HG03066 (cell line): ENCODE data around the gene PRDM16.

Source experiments
- ATAC-seq: cut with Tn5 transposase; IDR thresholded peaks from one replicate; pipeline ENCODE4 v1.9.1; 2021; ENCODE audit warnings: low read depth; ENCODE audit not compliant: unreplicated experiment

Gene PRDM16

GRCh38 chr1:3433596-3434320 lies 364.8 kb downstream of the PRDM16 start:
- ATAC-seq, result no peak

DNA sequence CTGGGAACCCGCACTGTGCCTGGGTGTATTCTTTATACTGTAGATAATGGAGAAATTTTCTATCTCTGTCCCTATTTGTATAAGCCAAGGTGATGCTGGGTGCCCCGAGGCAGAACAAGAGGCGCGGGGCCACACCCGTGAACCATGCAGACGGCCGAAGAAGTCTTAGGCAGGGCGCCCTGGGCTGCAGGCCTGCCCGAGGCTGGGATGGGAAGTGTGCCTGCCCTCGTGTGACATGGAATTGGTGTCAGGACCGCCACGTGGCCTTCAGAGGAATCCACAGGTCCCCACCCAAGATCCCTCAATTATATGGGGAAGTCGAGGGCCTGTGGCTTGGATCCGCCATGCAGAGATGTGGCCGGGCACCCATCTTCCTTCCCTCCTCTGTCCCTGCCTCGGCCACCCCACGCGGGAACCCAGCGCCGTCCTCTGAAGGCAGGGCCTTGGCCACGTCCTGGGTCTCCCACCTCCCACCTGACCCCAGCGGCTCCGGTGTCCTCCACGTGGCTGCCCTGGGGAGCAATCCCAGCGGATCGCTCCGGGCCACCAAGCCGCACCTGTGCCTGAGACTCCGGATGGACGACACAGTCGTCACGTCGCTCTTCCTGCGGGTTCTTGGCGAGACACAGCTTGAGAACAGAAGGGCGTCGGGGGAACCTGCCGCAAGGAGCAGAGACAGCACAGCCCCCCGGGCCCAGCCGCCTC lies 365.6 kb downstream of the PRDM16 start:
- ATAC-seq, result no peak

- ATAC-seq, result no peak
Measured at GRCh38 chr1:3435666-3436065, 366.7 kb downstream of the PRDM16 start.

GRCh38 chr1:3436451-3436850 lies 367.4 kb downstream of the PRDM16 start:
- ATAC-seq, result no peak

DNA sequence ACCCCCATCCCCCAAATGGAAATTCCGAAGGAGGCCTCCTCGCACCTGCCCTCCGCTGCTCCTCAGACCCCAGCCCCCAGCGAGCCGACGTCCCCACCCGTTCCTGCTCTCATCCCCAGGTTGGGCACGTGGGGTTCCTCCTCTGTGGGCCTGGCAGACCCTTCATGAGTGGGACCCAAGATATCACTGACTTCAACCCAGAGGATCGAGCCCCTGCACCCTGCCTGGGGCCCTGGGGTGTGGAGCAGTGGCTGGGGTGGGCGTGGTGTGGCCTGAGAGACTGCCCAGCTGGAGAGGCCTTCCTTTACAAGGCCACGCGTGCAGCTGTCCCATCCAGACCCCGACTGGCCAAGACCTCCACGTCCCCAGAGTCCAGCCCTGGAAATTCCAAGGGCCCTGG lies 367.9 kb downstream of the PRDM16 start:
- ATAC-seq, result no peak

- ATAC-seq, result no peak
Measured at GRCh38 chr1:3438661-3439180, 369.7 kb downstream of the PRDM16 start.

DNA sequence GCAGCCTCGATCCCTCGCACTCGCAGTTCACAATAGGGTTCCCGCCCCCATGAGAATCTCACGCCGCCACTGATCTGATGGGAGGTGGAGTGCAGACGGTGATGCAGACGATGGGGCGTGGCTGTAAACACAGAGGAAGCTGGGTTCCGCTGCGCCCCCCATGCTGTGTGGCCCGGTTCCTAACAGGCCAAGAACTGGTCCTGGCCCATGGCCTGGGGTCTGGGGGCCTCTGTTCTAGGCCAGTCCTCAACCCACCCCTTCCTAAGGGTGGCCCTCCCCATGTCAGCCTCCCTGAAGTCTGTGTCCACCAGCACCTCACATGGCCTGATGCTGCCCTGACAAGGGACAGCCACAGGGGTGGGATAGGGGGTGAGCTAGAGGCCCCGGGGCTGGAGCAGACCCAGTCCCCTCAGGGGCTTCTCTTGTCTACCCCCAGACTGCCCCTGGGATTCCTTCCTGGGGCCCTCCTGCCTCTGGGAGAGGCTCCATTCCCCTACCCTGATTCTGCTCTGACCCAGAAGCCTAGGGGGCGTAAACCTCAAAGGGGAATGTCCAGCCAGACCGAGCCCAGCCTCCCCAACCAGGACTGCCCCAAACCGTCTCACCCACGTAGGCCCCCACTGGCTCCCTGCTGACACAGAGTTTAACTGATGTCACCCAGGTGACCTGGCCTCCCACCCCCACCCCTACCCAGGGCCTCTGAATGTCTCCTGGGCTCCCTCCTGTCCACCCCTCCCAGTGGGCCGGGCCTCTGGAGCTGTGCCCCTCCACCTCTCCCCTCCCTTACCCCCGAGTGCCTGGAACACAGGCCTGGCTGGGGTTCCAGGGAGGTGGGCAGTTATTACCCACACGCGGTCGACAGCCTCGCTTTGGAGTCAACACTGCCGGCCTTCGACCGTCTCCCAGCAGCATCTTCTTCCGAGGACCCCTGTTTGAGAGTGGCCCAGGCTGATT lies 370.6 kb downstream of the PRDM16 start:
- ATAC-seq, result no peak

DNA sequence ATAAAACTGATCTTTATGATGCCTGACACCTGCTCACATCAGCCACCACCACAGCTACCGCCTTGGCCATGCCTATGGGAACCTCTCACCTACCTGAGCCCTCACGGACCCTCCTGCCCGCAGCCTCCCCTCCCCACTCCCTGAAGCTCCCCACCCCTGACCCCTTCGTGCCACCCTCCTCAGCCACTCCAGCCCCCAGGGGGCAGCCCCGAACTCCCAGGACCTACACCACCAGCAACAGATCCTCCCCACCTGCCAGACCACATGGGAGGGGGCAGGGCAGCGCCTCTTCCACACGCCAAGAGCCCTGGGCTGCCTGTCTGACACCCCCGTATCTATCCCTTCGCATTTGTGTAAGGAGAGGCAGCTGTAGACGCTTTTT lies 371.3 kb downstream of the PRDM16 start:
- no peak for ATAC-seq

DNA sequence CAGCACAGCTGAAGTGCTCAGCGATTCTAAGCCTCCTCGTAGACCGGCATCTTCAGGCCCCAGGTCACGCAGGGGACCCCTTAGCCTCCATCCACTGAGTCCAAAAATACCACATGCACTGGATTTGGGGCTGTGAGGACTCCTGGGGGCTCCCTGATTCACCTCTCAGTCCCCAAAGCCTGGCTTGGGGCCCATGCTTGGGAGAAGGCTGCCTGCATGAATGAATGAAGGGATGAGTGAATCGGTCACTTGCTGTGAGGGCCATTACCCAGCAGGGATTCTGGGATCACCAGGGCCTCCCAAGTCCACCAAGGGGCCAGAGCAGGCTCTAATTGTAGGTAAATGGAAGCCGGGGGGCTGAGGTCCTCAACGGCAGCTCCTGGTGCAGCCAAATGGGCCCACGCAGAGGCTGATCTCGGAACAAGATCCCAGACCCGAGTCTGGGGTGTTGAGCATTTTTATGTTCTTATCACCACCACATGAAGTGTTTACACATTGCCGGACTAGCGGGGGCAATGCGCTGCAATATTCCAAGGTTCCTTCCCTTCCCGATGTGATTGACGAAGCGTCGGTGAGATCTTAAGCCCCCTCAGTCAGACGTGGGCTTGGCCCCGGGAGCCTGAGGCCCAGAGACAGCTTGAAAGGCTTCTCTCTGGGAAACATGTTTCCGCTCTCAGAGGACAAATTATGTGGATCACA lies 371.9 kb downstream of the PRDM16 start:
- ATAC-seq, result no peak

GRCh38 chr1:3441410-3441847 lies 372.4 kb downstream of the PRDM16 start:
- no peak for ATAC-seq

- no peak for ATAC-seq
Measured at GRCh38 chr1:3441880-3442279, 372.9 kb downstream of the PRDM16 start.

DNA sequence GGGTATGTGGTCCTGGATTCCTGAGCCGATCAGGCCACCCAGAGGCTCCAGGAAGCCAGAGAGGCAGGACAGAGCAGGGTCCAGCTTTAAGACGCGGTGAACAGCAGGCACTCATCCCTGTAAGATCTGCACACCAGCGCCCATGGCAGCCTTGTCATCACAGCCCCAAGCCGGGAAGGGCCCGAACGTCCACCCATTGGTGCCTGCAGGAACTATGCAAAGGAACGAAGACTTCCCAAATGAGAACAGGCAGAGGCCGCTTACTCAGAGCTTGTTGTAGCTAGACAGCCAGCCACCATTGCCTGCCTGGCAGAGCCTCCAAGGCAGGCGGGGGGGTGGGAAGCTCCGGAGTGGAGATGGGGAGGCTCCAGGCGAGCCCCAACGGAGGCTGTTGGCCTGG lies 373.3 kb downstream of the PRDM16 start:
- ATAC-seq, result no peak

- ATAC-seq, result no peak
Measured at GRCh38 chr1:3442901-3443300, 373.9 kb downstream of the PRDM16 start.

- ATAC-seq, result no peak
Measured at GRCh38 chr1:3443807-3444206, 374.8 kb downstream of the PRDM16 start.

GRCh38 chr1:3444298-3444697 lies 375.3 kb downstream of the PRDM16 start:
- no peak for ATAC-seq

DNA sequence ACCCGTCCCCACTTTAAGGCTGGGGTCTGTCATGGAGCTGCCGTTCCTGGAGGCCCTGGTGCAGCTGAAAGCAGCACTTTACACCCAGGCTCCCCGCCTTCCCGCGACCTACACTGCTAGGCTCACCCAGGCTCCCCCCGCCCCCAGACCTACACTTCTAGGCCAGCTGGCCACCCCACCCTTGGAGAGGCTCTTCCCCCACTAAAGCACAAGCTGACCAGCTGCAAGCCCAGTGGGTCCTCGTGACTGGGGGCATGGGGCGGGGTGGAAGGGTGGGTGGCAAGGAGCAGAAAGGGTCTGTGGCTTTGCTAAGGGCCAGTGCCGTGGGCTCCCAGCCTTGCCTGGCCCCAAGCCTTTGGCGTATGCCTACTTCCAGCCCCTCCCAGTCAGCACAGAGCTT lies 375.7 kb downstream of the PRDM16 start:
- no peak for ATAC-seq

- no peak for ATAC-seq
Measured at GRCh38 chr1:3450202-3450863, 381.3 kb downstream of the PRDM16 start.

- ATAC-seq, result no peak
Measured at GRCh38 chr1:3450983-3451382, 382.0 kb downstream of the PRDM16 start.

- ATAC-seq, result no peak
Measured at GRCh38 chr1:3451994-3452865, 383.2 kb downstream of the PRDM16 start.
